K562 (cell line): ENCODE results near the gene RUNX3. TPM values are rescaled to one million over a fixed set of nuclear protein-coding genes. Genes with fewer than 3 reads are reported as not detected.

ENCODE experiments used
- ATAC-seq: fragments of 200-7000 bp; cut with Tn5 transposase; 3 replicates; pipeline ENCODE4 v1.9.1; 2020; ENCODE audit warnings: moderate library complexity
- BruUV-seq: library from RNA; stranded (reverse); fragments of 400-500 nt; replicated peaks from 2 replicates; lab custom pipeline; 2021; lab: Mats Ljungman, UMichigan
- CTCF ChIA-PET: fragments of 300-600 bp; formaldehyde crosslinking; extraction: SDS; loops from one replicate; lab custom pipeline; 2021; ENCODE audit warnings: low intra/inter-chr PET ratio; lab: Yijun Ruan, JAX
- POLR2A ChIA-PET: fragments of 300-600, 350-650 bp; sonication (Branson Sonifier 250); formaldehyde crosslinking; extraction: SDS; loops from one replicate; lab custom pipeline; 2021; ENCODE audit warnings: antibody characterized with exemption, inconsistent platforms; lab: Yijun Ruan, JAX
- DNase-seq, 4 experiments: peaks; one replicate each; pipeline versions ENCODE4 v3.0.0 to v3.0.0-alpha.2; 2011 to 2018; ENCODE audit warnings: low spot score in 3 of 4, mixed read lengths in 3 of 4; ENCODE audit errors: extremely low read depth in 1 of 4
- FAIRE-seq: peaks from 2 replicates; lab custom pipeline; 2011; peaks lifted over from hg19 to GRCh38; lab: Jason Lieb, UNC
- H2AFZ ChIP-seq: 2 replicates; pipeline ENCODE4 v1.6.0; 2011; ENCODE audit warnings: low read depth, low read length, control low read depth, inconsistent platforms
- H3K27ac ChIP-seq: fragments of 200-600 bp; 3 replicates; pipeline ENCODE4 v1.8.0; 2011; ENCODE audit warnings: low read depth, mild to moderate bottlenecking, control low read depth, inconsistent platforms, low read length, moderate library complexity, mixed read lengths; ENCODE audit errors: extremely low read depth
- H3K27me3 ChIP-seq, 2 experiments: fragments of 300-600 bp in 1 of 2; 2 replicates in 1 of 2; 3 replicates in 1 of 2; pipeline versions ENCODE4 v1.6.0 to v1.8.0; 2011; ENCODE audit warnings: inconsistent platforms in 2 of 2, low read length in 2 of 2, mild to moderate bottlenecking in 1 of 2, mixed read lengths in 1 of 2, moderate library complexity in 1 of 2; ENCODE audit not compliant: control insufficient read depth in 2 of 2, insufficient read depth in 2 of 2
- H3K36me3 ChIP-seq: fragments of 300-600 bp; 3 replicates; pipeline ENCODE4 v1.8.0; 2011; ENCODE audit warnings: mild to moderate bottlenecking, low read length, inconsistent platforms; ENCODE audit not compliant: control insufficient read depth, insufficient read depth
- H3K4me1 ChIP-seq, 2 experiments: fragments of 200-600 bp in 1 of 2; replicated peaks in 1 of 2; 2 replicates in 1 of 2; 3 replicates in 1 of 2; pipeline versions ENCODE4 v1.5.1 to v1.8.0; 2011; ENCODE audit warnings: inconsistent platforms in 2 of 2, low read length in 2 of 2, mild to moderate bottlenecking in 1 of 2, mixed read lengths in 1 of 2, moderate library complexity in 1 of 2; ENCODE audit not compliant: control insufficient read depth in 2 of 2, insufficient read depth in 2 of 2
- H3K4me2 ChIP-seq: 2 replicates; pipeline ENCODE4 v1.6.1; 2011; ENCODE audit warnings: low read length, control low read depth, inconsistent platforms, mixed read lengths; ENCODE audit not compliant: insufficient read depth
- H3K4me3 ChIP-seq: fragments of 200-600 bp; sonication (generic), shearing (Covaris generic); 2 replicates; pipeline ENCODE4 v1.5.1; 2016; ENCODE audit warnings: control low read depth, inconsistent platforms
- H3K79me2 ChIP-seq: fragments of 200-600 bp; 3 replicates; pipeline ENCODE4 v1.8.0; 2011; ENCODE audit warnings: low read length, inconsistent platforms; ENCODE audit not compliant: control insufficient read depth, insufficient read depth
- H3K9ac ChIP-seq, 2 experiments: 2 replicates each; pipeline versions ENCODE4 v1.6.0 to v1.6.1; 2011; ENCODE audit warnings: low read depth in 2 of 2, low read length in 2 of 2, control low read depth in 1 of 2, inconsistent platforms in 1 of 2, mild to moderate bottlenecking in 1 of 2, mixed read lengths in 1 of 2; ENCODE audit not compliant: insufficient read depth in 1 of 2
- H3K9me1 ChIP-seq: one replicate; pipeline ENCODE4 v1.6.0; 2011; ENCODE audit warnings: inconsistent platforms, mild to moderate bottlenecking, low read length, moderate library complexity; ENCODE audit not compliant: control insufficient read depth, insufficient read depth
- H3K9me3 ChIP-seq: replicated peaks from 2 replicates; pipeline ENCODE4 v1.5.1; 2011; ENCODE audit warnings: low read depth, low read length, inconsistent platforms; ENCODE audit not compliant: control insufficient read depth, insufficient read depth
- H4K20me1 ChIP-seq: replicated peaks from 2 replicates; pipeline ENCODE4 v1.6.1; 2011; ENCODE audit warnings: low read length, inconsistent platforms, mixed read lengths; ENCODE audit not compliant: control insufficient read depth, insufficient read depth
- ATF3 ChIP-seq, 2 experiments: fragments of 450-650 bp in 1 of 2; sonication (generic) in 1 of 2; formaldehyde crosslinking in 1 of 2; IDR thresholded peaks in 1 of 2; conservative IDR thresholded peaks in 1 of 2; 2 replicates each; pipeline versions ENCODE4 v1.6.1 to v1.8.1; 2016 to 2023; ENCODE audit warnings: mild to moderate bottlenecking in 2 of 2, moderate library complexity in 2 of 2, inconsistent platforms in 1 of 2, missing genetic modification reagents in 1 of 2
- CBX3 ChIP-seq, 2 experiments: IDR thresholded peaks; 1 replicate in 1 of 2; 2 replicates in 1 of 2; pipeline ENCODE4 v1.6.1; 2012; ENCODE audit warnings: inconsistent platforms in 2 of 2, low read length in 2 of 2, borderline replicate concordance in 1 of 2, control low read depth in 1 of 2
- CEBPG ChIP-seq, 3 experiments: fragments of 200-800 bp in 1 of 3; sonication (Bioruptor generic) in 1 of 3; sonication (generic) in 1 of 3; formaldehyde crosslinking in 1 of 3; IDR thresholded peaks in 2 of 3; conservative IDR thresholded peaks in 1 of 3; 2 replicates each; pipeline versions ENCODE4 v1.6.1 to v1.8.0; 2016 to 2022; ENCODE audit warnings: missing compliant biosample characterization in 2 of 3, missing genetic modification characterization in 2 of 3, mild to moderate bottlenecking in 1 of 3, missing genetic modification reagents in 1 of 3
- JUN ChIP-seq, 2 experiments: sonication (generic) in 1 of 2; formaldehyde crosslinking in 1 of 2; IDR thresholded peaks; 2 replicates each; pipeline versions ENCODE4 v1.6.1 to v1.8.0; 2012 to 2022; ENCODE audit warnings: borderline replicate concordance in 2 of 2, mild to moderate bottlenecking in 2 of 2, improper control_type of control experiment in 1 of 2, low read depth in 1 of 2, low read length in 1 of 2, missing genetic modification reagents in 1 of 2
- KAT2B ChIP-seq: IDR thresholded peaks from one replicate; pipeline ENCODE4 v1.6.1; 2012; ENCODE audit warnings: low read depth, mild to moderate bottlenecking, control low read depth, inconsistent platforms, low read length, moderate library complexity
- MTF1 ChIP-seq: fragments of 250-450 bp; sonication (Bioruptor Pico); IDR thresholded peaks from 2 replicates; pipeline ENCODE4 v1.9.0; 2021; ENCODE audit warnings: moderate library complexity, mild to moderate bottlenecking, inconsistent platforms, borderline replicate concordance
- TCF7L2 ChIP-seq: fragments of 150-350 bp; IDR thresholded peaks from 2 replicates; pipeline ENCODE4 v1.6.1; 2016; ENCODE audit warnings: low read depth, mild to moderate bottlenecking, low read length, moderate library complexity
- TCFL5 ChIP-seq: fragments of 250-450 bp; sonication (Bioruptor Pico); conservative IDR thresholded peaks from 2 replicates; pipeline ENCODE4 v1.6.1; 2021; ENCODE audit warnings: mild to moderate bottlenecking, moderate library complexity, matching md5 sums
- ZNF224 ChIP-seq: sonication (generic); formaldehyde crosslinking; IDR thresholded peaks from 2 replicates; pipeline ENCODE4 v1.8.0; 2022; ENCODE audit warnings: mild to moderate bottlenecking, missing genetic modification reagents
- WGBS: fragments of 100-300 bp; shearing (Covaris generic); methylation state at CpG from one replicate; pipeline ENCODE4 v1.1.6; 2016; ENCODE audit warnings: low coverage, mixed read lengths; ENCODE audit not compliant: insufficient coverage; ENCODE audit errors: missing lambda C conversion rate; 5-methylcytosine and 5-hydroxymethylcytosine counted together
- in situ Hi-C: fragments of 300-500 bp; cut with MboI; formaldehyde crosslinking; loops from 4 replicates; pipeline ENCODE4 v1.15.0; 2018; ENCODE audit warnings: inconsistent platforms, mixed read lengths
- intact Hi-C: fragments of 100-400 bp; cut with micrococcal nuclease; formaldehyde crosslinking; loops from 2 replicates; pipeline ENCODE4 v1.14.2; 2022
- polyA plus RNA-seq, 8 experiments: library from polyadenylated mRNA; depleted of rRNA in 4 of 8; stranded (reverse) in 5 of 8; unstranded in 3 of 8; fragments of >200 nt; fragmentation: Nextera tagmentation in 2 of 8; fragmentation: Illumina TruSeq in 1 of 8; extraction: Ambion mirVana in 2 of 8; extraction: Trizol in 1 of 8; gene quantifications; 2 replicates each; pipeline versions ENCODE4 v1.2.1 to v1.2.3, GENCODE V29; 2011 to 2014; ENCODE audit warnings: inconsistent platforms in 1 of 8, missing spikeins in 1 of 8
- total RNA-seq, 7 experiments: library from RNA; depleted of rRNA in 6 of 7; stranded (reverse); fragments of >200 nt in 6 of 7; fragmentation: Illumina TruSeq in 2 of 7; extraction: Trizol in 2 of 7; gene quantifications; 2 replicates each; pipeline versions ENCODE4 v1.2.1 to v1.2.3, GENCODE V29; 2011 to 2021; ENCODE audit warnings: low replicate concordance in 1 of 7
- TF ChIP-seq, protein P1 (sequence below): fragments of 450-650 bp; formaldehyde crosslinking; IDR thresholded peaks from 2 replicates; pipeline ENCODE4 v1.4.0; 2022; ENCODE audit warnings: missing genetic modification characterization

Gene RUNX3
- total and polyA plus RNA-seq, 9 of the 15 experiments (the other 6 are each of a cell fraction or from before 2014, with no cell fraction given) = 0.01 to 0.64 (median 0.09) TPM

- TF ChIP-seq, protein P1, sequence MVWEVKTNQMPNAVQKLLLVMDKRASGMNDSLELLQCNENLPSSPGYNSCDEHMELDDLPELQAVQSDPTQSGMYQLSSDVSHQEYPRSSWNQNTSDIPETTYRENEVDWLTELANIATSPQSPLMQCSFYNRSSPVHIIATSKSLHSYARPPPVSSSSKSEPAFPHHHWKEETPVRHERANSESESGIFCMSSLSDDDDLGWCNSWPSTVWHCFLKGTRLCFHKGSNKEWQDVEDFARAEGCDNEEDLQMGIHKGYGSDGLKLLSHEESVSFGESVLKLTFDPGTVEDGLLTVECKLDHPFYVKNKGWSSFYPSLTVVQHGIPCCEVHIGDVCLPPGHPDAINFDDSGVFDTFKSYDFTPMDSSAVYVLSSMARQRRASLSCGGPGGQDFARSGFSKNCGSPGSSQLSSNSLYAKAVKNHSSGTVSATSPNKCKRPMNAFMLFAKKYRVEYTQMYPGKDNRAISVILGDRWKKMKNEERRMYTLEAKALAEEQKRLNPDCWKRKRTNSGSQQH (CRISPR knock-in tag) = no peak
- TF ChIP-seq MTF1 (no peak), CBX3 (IDR thresholded peaks at IDR 0.05; ENCODE audit: borderline replicate concordance in 1 of 2, low read length in 2 of 2) (peak in 1 of 2 experiments; percentile 63; a peak in 2 of 3 replicates), TCF7L2 (no peak)
Measured at GRCh38 chr1:24975391-24975790, 45.3 kb upstream of the RUNX3 start (continued).

- ChIA-PET CTCF (no interaction called here), POLR2A (interaction anchor here (1.0 kb wide), 1 partner anchor 98 kb away, joined by 3 read pairs; no protein-coding TSS in a partner anchor)
- Histone ChIP-seq H3K79me2 (no peaks in the 10 kb centered on the region), H3K4me1 (peaks cover 4 to 9% of the 10 kb centered on the region in 2 experiments; a peak in 3 of 5 replicates), H4K20me1 (no peaks in the 10 kb centered on the region; the same call in 1 of the 2 replicates), H3K4me2 (no peak overlapping the region), H3K27me3 (peaks cover 11 to 45% of the 10 kb centered on the region in 2 experiments; a peak in 4 of 5 replicates), H2AFZ (no peak overlapping the region), H3K36me3 (no peaks in the 10 kb centered on the region), H3K4me3 (no peak overlapping the region), H3K27ac (no peak overlapping the region), H3K9ac (no peak overlapping the region), H3K9me3 (peaks cover 9% of the 10 kb centered on the region), H3K9me1 (no peaks in the 10 kb centered on the region)
- BruUV-seq = no TSS peak
- intact Hi-C loops (no loop called here), in situ Hi-C loops (no loop called here)
- 1% methylated on average over 5 of the region's 5 CpGs for WGBS
- DNase-seq (no peak), ATAC-seq (no peak), FAIRE-seq (no peak)
- TF ChIP-seq TCFL5 (CRISPR knock-in tag) (no peak), CEBPG (CRISPR knock-in tag; IDR thresholded peaks at IDR 0.05) (no peak), CEBPG (tag; conservative IDR thresholded peaks at IDR 0.05 in 1 of 2, IDR thresholded peaks at IDR 0.05 in 1 of 2) (0 out of 4 replicates have a peak, but pooled peaks of 1 of the 2 experiments have one; percentile 35), KAT2B (no peak), ZNF224 (CRISPR knock-in tag) (no peak), JUN (IDR thresholded peaks at IDR 0.05; ENCODE audit: borderline replicate concordance, low read depth, low read length) (no peak), JUN (CRISPR knock-in tag; IDR thresholded peaks at IDR 0.05; ENCODE audit: borderline replicate concordance) (no peak), ATF3 (IDR thresholded peaks at IDR 0.05) (peak; percentile 36; the same call in 1 of the 2 replicates), ATF3 (CRISPR knock-in tag; conservative IDR thresholded peaks at IDR 0.05) (no peak)
Measured at GRCh38 chr1:24973315-24973714, 43.2 kb upstream of the RUNX3 start.
